C4-2B (cell line): ENCODE results near the gene SHISAL1.

Experiments
- H3K27ac ChIP-seq: fragments of 450-650 bp; 2 replicates; pipeline ENCODE4 v1.5.1; 2017
- ZFX ChIP-seq: fragments of 450-650 bp; IDR thresholded peaks from 2 replicates; pipeline ENCODE4 v1.6.1; 2017
- TF ChIP-seq, protein P1 (sequence below): fragments of 450-650 bp; conservative IDR thresholded peaks from 2 replicates; pipeline ENCODE4 v1.5.1; 2017; ENCODE audit warnings: mild to moderate bottlenecking

The SHISAL1 gene

DNA sequence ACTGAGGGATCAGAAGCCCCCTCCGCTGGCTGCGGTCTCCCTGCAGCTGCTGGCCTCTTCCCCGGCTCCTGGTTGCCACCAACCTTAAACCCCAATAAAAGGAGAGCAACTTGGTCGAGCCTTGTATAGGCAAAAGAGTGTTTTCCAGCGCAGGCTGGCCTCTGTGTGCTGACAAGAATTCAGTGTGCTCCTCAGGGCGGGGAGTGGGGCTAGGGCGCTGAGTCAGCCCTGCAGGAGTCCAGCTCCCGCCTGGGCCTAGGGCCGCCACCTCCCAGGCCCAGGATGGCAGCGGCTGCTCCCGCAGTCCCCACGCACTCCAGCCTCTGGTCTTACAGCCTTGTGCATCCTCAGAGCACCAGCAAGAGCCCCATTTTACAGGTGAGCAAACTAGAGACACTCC lies at the start of gene SHISAL1:
Gene SHISAL1 (minus strand): TSS at position 186 of the 400 bp plus-strand sequence. CDS start 12,006 bp downstream, outside the sequence.
- H3K27ac ChIP-seq, result no peak within 1 kb of the TSS
- TF ChIP-seq, protein P1, sequence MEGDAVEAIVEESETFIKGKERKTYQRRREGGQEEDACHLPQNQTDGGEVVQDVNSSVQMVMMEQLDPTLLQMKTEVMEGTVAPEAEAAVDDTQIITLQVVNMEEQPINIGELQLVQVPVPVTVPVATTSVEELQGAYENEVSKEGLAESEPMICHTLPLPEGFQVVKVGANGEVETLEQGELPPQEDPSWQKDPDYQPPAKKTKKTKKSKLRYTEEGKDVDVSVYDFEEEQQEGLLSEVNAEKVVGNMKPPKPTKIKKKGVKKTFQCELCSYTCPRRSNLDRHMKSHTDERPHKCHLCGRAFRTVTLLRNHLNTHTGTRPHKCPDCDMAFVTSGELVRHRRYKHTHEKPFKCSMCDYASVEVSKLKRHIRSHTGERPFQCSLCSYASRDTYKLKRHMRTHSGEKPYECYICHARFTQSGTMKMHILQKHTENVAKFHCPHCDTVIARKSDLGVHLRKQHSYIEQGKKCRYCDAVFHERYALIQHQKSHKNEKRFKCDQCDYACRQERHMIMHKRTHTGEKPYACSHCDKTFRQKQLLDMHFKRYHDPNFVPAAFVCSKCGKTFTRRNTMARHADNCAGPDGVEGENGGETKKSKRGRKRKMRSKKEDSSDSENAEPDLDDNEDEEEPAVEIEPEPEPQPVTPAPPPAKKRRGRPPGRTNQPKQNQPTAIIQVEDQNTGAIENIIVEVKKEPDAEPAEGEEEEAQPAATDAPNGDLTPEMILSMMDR, result no peak
- TF ChIP-seq ZFX, result no peak

DNA sequence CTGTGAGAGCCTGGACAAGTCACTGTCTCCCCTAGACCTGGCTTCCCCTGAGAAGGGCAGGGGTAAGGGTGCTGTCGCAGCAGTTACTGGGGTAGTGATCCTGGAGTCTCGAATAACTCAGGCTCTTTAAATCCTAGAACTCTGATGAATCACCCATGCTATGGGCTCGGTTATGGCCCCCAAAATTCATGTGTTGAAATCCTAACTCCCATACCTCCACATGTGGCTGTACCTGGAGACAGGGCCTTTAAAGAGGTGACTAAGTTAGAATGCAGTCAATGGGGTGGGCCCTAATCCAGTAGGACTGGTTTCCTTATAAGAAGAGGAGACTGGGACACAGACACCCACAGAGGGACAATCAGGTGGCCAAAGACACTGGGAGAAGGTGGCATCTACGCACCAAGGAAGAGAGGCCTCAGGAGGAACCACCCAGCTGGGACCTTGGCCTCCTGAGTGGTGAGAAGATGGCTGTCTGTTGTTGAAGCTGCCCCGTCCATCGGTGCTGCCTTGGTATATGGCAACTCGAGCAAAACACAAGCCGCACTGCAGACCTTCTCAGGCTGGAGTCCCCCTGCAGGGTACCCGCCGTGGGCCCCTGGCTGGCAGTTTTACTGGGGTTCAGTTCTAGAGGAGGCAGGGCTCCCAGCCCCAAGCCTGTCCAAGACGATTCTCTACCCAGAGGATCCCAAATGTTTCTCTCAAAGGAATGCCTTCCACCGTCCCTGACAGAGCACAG lies 48.8 kb upstream of the SHISAL1 start:
- peak overlapping the region; percentile 50 for H3K27ac ChIP-seq
- no peak for TF ChIP-seq ZFX

DNA sequence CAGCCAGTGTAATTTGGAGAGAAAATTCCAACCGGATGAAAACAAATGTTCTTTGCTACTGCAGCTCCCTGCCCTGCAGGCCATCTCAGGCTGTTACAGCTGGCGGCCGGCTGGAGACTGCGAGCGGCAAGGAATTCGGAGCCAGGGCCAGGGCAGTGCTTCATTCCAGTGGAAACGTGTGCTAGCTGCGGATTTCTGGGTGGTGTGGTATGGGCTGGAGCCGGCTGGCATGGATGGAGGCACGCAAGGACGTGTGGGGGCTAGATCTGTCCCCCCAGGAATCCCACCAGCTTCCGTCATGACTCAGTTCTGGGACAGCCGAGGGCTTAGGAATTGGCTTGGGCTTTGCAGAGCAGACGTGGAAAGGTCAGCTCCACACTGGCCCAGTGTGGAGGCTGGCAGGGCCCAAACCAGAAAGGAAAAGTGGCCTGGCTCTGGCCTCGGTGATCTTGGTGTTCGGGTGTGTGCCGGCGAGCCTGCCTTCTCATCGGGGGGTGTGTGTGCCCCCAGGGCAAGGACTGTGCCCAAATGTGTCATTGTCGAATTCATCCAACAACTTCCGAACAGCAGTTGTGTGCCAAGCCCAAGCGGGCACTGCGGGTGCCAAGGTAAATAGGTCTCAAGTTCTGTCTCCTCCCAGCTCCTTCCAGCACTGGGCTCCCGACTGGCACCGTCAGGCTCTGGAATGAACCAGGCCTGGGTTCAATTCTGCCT lies 48.1 kb upstream of the SHISAL1 start:
- H3K27ac ChIP-seq, result peak overlapping the region; percentile 50

DNA sequence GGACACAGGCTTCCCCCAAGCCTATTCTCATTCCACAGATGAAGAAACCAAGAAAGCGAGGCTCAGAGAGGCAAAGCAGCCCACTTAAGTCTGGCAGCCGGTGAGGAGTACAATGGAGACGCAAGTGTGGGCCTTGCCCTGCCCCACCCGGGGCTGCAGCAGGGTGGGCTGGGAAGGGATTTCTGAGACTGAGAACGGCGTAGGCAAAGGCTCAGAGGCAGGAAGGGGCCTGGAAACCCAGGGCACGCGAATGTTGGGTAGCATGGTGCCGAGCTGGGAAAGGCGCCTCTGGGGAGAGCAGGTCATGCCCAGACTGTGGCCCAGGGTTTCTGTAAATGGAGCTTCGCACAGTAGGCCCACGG lies 47.5 kb upstream of the SHISAL1 start:
- H3K27ac ChIP-seq, result peak overlapping the region; percentile 50
- TF ChIP-seq, protein P1, result no peak
- no peak for TF ChIP-seq ZFX

More for the DNA sequence above, 48.1 kb upstream of the SHISAL1 start:
- TF ChIP-seq, protein P1, result no peak
- TF ChIP-seq ZFX, result no peak

DNA sequence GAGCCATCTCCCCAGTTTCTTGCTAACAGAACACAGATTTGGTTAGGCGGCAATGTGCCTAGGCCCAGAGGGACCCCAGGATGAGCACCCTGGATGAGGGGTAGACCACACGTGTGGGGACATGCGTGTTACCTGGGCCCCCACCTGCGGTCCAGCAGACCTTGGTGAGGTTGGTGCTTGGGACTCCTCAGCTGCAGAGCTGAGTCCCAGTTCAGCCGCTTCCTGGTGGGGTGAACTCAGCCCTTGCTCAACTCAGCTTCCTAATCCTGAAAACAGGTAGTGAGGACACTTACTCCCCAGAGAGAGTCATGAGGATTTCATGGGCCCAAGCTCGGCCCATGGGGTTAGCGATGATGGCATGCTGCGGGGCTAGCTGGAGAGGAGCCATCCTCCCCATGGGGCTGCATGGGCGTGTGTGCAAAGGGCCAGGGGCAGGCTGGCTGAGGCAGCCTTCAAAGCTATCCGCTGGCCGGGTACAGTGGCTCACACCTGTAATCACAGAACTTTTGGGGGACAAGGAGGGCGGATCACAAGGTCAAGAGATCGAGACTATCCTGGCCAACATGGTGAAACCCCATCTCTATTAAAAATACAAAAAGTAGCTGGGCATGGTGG lies 46.9 kb upstream of the SHISAL1 start:
- no peak overlapping the region for H3K27ac ChIP-seq
- TF ChIP-seq ZFX, result no peak
- TF ChIP-seq, protein P1, result no peak

DNA sequence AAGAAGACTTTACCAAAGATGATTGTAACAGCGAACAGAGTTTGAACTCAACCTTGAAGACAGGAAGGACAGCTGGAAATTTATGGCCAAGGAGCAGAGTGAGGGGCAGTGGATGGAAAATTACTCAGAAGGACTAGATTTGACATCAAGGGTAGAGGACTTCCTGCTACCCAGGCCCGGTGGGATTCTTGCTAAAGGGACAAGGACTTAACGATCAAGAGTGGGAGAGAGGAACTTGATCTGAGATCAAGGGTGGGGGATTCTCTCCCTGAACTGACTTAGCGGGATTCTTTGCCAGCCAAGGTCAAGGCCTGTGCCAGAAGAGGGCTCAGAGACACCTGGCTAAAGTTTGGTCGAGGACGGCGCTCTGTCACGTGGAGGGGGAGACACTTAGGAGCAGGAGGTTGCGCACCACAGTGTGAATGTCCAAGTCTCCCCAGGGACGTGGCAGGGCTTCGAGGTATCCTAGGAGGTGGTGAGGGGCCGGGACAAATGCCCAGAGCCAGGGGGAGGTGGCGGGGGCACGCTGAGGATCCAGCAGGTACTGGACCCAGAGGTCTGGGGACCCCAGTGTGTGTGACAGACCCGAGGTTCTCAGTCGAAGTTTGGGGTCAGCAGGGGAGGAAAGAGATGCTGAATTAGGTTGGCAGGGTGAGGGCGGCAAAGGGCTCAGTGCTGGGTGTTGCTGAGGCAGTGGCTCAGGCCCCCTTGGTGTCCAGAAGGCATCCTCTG lies 46.1 kb upstream of the SHISAL1 start:
- H3K27ac ChIP-seq, result no peak overlapping the region
- TF ChIP-seq, protein P1, result no peak
- no peak for TF ChIP-seq ZFX

DNA sequence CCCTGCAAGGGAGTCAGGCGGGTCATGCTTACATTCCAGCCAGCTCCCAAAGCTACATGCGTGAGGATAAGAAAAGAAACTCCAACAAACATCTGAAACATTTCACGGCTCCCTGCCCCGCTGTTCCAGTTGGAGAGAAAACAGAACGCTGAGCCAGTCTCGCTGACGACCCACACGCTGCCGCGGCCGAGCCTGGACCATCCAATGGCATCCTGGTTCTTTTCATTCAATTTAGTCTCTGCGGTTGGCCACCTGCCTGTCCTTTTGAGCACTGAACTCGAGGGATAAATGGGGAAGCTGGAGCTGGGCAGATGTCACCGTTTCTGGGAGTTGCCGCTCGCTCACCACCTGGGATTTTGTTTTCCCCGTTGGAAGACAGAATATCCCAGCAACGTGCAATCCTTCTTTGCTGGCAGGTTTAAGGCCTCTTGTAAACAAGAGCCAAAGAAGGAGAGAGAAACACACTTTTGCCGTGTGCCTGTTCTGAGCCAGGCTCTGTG lies 45.3 kb upstream of the SHISAL1 start:
- TF ChIP-seq, protein P1, result no peak
- TF ChIP-seq ZFX, result no peak
- no peak overlapping the region for H3K27ac ChIP-seq
